ENCODE measurements around the gene LRRC27. TPM values are rescaled to one million over a fixed set of nuclear protein-coding genes. Genes with fewer than 3 reads are reported as not detected.
"Not testable (repeated sequence)": the region's sequence is repeated elsewhere in the genome, so short reads cannot be mapped to it uniquely, and the experiment has no call there.

The LRRC27 gene
- polyA plus RNA-seq, 4 donors = 23.2 to 40.2 (median 26.1) TPM

DNA sequence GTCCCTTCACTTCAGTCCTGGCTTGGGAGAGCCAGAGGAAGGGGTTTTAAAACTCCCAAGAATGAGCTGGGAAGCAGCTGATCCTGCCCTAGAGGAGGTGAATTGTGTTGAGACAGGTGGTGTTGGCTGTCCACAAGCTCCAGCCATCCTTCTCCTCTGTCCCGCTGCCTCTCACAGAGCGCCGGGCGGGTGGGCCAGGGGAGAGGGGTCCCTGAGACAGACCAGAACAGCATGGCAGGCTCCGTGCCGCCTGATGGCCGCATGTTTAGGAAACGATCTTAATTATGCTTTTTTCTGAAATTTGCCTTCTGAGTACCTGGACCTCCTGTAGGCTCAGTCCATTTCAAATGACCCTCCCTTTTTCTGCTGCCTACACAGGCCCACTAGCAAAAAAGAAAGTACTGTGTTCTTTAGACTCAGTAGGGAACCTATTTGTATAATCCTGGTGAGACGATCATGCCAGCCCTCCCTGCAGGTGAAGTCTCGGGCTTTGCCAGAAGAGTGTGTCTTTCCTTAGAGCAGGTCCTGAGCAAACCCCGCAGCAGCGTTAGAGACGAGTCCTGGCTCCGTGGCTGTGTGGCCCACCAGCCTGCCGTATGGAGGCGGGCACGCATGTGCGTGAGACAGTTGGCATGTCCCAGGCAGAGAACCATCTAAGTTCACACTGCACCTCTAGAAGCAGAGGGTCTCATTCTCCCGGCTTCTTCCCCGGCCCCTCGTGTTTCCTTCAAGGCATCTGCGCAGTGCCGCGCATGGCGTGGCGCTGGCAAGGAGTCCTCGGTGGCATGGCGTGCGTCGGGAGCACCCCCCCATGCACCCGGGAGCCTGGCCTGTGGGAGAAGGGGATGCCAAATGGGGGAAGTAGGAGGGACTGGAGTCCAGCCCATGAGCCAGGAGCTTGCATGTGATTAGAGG, 38.7 kb downstream of the LRRC27 start:
- no peak for DNase-seq (ENCODE audit: low read depth in 4 of 4, low spot score in 3 of 4)

DNA sequence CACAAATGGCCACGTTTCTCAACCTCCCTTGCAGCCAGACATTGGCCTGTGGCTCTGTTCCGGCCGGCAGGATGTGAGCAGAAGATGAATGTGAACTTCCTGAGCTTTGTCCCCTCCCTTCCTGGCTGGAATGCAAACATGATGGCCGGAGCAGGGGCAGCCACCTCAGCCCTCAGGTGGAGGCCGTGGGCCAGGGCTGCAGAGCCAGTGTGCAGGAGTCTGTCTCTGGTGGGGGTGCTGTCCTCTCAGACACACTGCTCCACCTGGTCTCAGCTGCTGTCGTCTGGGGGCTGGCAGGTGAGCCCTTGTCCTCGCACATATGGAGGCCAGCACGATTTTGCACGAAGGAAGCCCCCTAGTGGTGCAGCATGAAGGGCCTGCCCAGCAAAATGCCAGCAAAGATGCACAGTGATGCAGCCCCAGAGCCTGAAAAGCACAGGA, 39.7 kb downstream of the LRRC27 start:
- DNase-seq (ENCODE audit: low read depth in 4 of 4, low spot score in 3 of 4) = no peak

- no peak for DNase-seq (ENCODE audit: low read depth in 4 of 4, low spot score in 3 of 4)
These were observed 40.6 kb downstream of the LRRC27 start for GRCh38 chr10:132372516-132373095.

DNA sequence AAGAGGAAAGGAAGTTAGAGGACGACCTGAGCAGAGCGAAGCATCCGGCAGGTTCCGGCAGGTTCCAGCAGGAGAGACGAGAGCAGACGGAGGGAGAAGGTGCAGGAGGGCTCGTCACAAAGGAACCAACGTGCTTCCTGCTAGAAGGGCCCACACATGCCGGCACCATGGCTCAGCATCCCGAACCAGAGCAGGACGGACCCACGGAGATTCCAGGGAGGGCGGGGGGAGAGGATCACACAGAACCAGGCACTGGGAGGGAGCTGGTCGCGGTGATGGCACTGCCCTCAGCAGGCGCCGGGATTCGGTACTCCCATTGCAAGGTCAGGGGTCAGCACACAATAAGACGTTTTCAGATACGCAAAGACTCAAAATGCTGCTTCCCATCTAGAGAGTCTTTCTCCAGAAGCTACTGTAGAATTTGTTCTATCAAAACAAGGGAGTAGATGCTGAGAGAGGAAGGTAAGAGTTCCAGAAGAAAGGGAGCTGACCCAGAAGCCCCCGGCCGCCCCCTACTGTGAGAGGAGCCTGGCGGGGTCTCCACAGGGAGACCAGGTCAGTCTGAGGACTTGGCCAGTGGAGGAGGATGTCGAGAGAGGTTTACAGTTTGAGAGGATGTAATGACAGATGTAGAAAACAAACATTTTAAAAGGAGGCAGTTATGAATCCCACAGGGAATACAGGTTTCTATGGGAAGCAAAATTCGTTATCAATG, 41.4 kb downstream of the LRRC27 start:
- no peak for DNase-seq (ENCODE audit: low read depth in 4 of 4, low spot score in 3 of 4)

GRCh38 chr10:132374176-132374575, 42.2 kb downstream of the LRRC27 start:
- no peak for DNase-seq (ENCODE audit: low read depth in 4 of 4, low spot score in 3 of 4)

- DNase-seq (ENCODE audit: low read depth in 4 of 4, low spot score in 3 of 4) = no peak
These were observed 42.6 kb downstream of the LRRC27 start for GRCh38 chr10:132374612-132375011.

- DNase-seq (ENCODE audit: low read depth in 4 of 4, low spot score in 3 of 4) = no peak
These were observed 43.3 kb downstream of the LRRC27 start for GRCh38 chr10:132375116-132375794.

DNA sequence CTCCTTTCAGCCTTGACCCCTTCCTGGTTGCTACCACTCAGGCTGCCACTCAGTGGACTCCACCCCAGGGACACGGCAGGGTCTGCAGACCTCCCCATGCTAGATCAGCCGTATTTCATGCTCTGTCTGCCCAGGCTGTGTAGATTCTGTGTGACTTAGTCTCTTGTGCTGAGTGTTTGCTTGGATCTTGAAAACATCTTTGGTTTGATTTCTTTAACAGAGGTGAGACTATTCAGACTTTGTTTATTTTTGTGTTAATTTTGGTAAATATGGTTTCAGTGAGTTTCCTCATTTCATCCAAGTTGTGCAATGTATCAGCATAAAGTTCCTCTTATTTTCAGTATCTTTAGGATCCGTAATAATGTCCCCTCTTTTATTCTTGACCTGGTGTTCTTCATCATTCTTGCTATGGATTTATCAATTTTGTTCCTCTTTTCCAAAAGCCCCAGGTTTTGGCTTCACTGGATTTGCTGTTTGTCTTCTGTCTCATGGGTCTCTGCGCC, 43.9 kb downstream of the LRRC27 start:
- no peak for DNase-seq (ENCODE audit: low read depth in 4 of 4, low spot score in 3 of 4)

DNA sequence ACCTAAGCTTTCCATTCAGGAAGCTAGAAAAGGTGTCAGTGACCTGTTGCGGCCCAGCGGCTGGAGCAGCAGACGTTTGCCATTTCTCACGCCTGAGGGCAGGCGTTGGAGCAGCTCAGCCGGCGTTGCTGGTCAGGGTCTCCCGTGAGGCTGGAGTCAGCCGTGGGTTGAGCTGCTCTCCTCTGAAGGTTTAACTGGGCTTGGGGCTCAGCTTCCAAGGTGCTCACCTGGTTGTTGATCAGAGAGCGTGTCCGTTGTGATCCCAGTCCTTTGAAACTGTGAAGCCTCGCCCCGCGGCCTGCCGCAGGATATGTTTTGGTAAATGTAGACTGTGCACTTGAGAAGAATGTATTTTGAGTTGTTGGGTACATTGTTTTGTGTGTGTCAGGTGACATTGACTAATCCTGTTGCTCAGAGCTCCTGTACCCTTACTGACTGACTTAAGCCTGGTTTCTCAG, 44.4 kb downstream of the LRRC27 start:
- no peak for DNase-seq (ENCODE audit: low read depth in 4 of 4, low spot score in 3 of 4)

- DNase-seq (ENCODE audit: low read depth in 4 of 4, low spot score in 3 of 4) = no peak
These were observed 45.3 kb downstream of the LRRC27 start for GRCh38 chr10:132377326-132377725.

GRCh38 chr10:132379026-132379425, 47.0 kb downstream of the LRRC27 start:
- DNase-seq (ENCODE audit: low read depth in 4 of 4, low spot score in 3 of 4) = not testable (repeated sequence)

DNA sequence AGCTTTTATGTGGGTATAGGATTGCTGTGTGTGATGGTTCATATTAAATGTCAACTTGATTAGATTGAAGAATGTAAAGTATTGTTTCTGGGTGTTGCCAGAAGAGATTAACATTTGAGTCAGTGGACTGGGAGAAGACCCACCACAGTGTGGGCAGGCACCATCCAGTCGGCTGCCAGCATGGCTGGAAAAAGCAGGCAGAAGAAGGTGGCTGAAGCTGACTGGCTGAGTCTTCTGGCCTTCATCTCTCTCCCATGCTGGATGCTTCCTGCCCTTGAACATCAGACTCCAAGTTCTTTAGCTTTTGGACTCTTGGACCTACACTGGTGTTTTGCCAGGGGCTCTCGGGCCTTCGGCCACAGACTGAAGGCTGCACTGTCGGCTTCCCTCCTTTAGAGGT, 49.0 kb downstream of the LRRC27 start:
- DNase-seq (ENCODE audit: low read depth in 4 of 4, low spot score in 3 of 4) = not testable (repeated sequence)

DNA sequence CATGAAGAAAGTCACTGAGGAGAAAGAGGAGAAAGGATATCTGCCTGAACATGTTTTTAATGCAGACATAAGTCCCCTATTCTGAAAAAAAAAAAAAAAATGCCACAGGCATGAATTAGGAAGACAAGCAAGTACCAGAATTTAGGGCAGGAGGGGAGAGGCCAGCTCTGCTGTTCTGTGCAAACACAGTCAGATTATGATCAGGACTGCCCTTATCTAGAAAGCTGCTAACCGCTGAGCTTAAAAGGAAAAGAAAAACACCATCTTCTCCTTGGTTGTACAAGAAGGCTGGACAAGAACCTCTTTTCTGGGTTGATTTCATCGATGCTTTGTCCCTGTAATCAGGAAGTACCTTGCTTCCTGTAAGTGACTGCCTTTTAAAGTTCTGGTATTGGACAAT, 49.7 kb downstream of the LRRC27 start:
- no peak for DNase-seq (ENCODE audit: low read depth in 4 of 4, low spot score in 3 of 4)

GRCh38 chr10:132382231-132382922, 50.4 kb downstream of the LRRC27 start:
- no peak for DNase-seq (ENCODE audit: low read depth in 4 of 4, low spot score in 3 of 4)

DNA sequence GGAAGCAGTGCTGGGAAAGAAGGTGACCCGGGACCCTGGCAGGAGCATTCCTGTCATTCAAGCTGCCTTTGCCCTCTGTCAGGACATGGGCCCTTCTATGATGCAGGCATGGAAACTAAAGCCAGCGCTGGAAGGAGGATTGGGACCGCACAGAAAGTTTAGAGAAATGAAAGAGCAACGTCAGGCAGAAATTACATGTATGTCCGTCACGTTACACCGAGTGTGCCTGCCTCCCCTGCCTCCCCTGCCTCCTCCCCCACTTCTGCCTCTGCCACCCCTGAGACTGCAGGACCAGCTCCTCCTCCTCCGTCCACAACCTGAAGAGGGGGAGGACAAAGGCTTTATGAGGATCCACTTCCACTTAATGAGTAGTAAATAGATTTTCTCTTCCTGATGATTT, 51.1 kb downstream of the LRRC27 start:
- DNase-seq (ENCODE audit: low read depth in 4 of 4, low spot score in 3 of 4) = no peak

GRCh38 chr10:132383751-132384196, 51.8 kb downstream of the LRRC27 start:
- DNase-seq (ENCODE audit: low read depth in 4 of 4, low spot score in 3 of 4) = no peak

DNA sequence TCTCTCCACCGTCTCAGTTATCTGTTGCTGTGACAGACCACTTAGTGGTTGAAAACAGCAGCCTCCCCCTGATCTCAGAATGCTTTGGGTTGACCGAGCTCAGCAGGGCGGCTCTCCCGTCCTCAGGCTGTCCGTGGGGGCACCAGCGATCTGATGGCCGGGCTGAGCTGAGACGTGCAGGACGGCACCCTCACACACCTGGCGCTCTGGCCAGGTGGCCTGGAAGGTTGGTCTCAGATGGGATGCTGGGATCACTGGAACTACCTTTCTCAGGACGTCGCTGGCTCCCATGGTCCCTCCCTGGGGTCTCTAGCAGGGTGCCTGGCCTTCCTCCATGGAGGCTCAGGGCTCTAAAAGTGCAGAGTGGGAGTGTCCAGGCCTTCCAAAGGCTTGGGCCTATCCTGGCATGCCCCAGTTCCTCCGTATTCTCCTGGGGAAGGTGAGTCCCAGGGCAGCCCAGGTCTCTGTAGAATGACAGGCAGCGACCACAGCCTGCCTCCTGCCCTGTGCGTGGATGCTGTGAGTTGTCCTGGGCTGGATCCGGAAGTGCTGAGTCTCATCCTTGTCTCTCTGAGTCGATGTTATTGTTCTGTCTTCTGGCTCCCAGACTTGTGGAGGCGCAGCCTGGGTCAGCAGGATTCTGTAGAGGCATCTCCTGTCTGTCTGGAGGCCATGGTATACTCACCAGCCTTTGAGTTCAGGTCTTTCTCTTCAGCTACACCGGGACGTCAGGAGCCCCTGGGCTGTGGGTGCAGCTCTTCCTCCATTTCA, 52.8 kb downstream of the LRRC27 start:
- DNase-seq (ENCODE audit: low read depth in 4 of 4, low spot score in 3 of 4) = no peak

GRCh38 chr10:132385389-132385667, 53.3 kb downstream of the LRRC27 start:
- no peak for DNase-seq (ENCODE audit: low read depth in 4 of 4, low spot score in 3 of 4)

DNA sequence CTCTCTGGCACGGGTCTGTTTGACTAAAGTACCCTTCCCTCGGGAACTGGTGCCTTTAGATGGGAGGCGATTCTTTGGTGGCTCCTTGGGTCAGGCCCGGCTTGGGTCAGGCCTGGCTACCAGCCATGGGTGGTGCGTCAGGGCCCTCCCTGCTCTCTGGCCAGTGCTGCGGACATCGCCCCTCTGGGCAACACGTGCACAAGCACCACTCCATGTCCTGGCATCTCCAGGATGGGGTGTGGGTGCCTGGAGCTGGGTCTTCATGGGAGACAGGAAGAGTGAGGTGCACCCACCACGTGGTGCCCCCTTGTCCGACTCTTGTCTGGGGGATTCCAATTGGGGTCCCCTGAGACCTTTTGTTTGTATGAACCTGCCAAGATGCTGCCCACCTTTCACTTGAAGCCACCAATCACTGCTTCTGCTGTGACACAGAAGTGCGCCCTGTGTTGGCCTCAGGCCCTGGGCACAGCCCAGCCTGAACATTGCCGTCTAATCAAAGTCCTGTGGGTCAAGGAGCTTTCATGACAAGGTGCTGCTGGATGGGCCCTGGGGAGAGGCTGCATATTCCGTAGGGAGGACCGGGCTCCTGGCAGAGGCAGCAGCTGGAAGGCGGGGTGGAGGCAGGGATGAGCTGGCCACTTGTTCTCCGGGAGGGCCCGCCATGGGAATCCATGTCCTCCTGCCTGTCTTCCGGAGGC, 53.9 kb downstream of the LRRC27 start:
- DNase-seq (ENCODE audit: low read depth in 4 of 4, low spot score in 3 of 4) = no peak

All from right renal pelvis (tissue), 4 donors.